ENCODE measurements around the gene S100A8.
"Not testable (repeated sequence)": the region's sequence is repeated elsewhere in the genome, so short reads cannot be mapped to it uniquely, and the experiment has no call there.

S100A8 gene

DNA sequence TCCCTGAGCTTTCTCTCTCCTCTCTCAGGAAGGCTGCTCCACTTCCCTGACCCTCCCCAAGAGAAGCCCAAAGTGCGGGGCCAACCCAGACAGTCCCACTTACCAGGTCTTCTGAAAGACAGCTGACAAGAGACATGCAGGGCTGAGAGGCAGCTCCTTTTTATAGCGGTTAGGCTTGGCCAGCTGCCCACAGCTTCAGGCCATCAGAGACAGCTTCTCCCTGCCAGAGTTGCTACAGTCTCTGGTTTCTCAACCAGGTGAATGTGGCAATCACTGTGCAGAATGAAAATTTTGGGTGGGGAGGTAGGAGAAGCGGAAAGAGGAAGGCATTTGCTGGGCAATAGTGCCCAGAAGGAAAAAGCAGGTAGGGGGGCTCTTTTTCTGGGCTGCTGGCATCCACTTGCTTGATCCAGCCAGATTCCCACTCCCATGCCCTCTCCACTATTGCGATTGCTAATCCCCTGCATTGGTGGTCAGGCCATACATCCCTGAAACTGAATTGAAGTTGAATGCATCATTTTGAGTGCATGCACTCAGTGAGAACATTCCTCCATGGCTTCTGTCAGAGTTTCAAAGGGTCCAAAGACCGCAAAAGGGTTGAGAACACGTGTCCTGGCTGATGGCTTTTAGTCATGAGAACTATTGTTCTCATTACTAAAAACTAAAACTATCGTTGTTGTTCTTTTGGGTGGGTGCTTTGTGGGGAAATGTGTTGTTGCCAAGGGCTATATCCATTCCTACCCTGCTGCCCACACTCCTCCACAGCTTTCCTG is at the start of gene S100A8:
S100A8 (minus strand) TSS at position 136 of the 773 bp plus-strand sequence. CDS start 538 bp downstream, outside the sequence.
- peak; percentile 3 to 53 for DNase-seq

DNA sequence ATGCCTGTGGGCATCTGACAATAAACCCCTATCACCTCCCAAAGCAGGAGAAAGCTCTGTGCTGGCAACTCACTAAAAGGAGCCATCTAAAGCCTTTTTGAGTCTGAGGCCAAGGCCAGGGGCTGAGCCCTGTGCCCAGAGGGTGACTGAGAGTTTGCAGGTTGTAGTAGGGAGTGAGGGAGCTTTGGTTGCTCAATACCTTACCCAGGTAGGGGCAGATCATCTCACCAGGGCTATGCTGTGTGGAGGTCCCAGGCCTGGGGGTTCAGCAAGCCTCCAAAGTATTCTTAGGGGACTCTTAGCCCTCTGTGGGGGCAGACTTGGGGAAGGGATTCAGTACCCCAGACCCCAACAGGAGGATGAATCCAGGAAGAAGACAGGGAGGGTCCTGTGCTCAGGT is 48.4 kb upstream of the S100A8 start:
- no peak for DNase-seq

- DNase-seq: no peak
Observed at GRCh38 chr1:153438599-153438998, 47.7 kb upstream of the S100A8 start.

DNA sequence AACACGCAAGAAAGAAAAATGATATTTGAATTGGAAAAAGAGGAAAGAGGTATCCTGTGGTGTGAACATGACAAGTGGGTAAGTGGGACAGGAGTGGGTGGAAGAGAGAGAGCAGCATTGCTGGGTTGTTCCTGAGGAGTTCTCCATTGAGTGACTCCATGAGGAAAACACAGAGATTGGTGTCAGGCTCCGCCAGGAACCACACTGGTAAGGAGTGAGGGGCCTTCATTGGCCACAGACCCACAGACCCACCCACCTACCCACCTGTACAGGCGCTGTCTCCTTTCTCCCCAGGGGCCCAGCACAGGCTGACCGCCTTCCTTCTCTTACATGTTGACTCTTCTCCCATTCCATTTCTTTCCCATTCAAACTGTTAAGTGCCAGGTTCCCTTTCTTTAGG is 46.4 kb upstream of the S100A8 start:
- DNase-seq: no peak

- no peak for DNase-seq
Observed at GRCh38 chr1:153434746-153435455, 44.0 kb upstream of the S100A8 start.

GRCh38 chr1:153432874-153433681 is 42.2 kb upstream of the S100A8 start:
- DNase-seq: no peak

- DNase-seq: no peak
Observed at GRCh38 chr1:153431928-153432327, 41.1 kb upstream of the S100A8 start.

DNA sequence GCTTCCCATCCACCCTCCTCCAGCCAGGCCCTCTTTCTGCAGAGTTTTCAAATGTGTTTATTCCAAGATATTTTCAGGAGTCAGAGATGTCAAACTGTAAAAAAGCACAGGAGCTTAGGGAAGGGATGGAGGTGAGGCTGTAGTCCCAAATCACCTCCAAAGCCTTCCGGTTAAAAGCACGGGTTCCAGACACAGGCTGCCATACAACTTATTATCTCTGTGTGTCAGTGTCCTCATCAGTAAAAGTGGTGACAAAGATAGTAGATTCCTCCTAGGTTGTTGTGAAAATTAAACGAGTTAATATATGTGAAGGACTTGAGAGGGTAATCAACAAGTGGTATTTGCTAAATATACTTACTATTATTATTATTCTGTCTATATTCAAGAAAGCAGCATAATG is 40.6 kb upstream of the S100A8 start:
- DNase-seq: no peak

- no peak for DNase-seq
Observed at GRCh38 chr1:153431002-153431401, 40.1 kb upstream of the S100A8 start.

DNA sequence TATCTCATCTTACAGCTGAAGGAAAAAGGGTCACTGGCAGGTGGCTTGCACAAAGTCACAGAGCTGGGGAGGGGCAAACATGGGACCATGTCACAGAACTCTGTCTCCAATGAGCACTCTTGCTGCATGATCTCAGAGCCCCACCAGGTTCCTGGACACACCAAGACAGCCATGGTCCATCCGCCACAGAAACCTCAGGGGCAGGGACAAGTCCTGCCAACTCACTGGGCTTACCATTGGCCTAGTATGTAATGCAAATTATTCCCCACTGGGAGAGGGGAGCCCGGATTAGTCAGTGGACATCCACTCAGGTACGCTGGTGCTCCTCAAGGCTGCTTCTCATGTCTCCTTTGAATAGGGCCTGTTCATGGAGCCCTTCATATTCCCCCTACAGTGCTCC is 39.7 kb upstream of the S100A8 start:
- no peak for DNase-seq

- DNase-seq: no peak
Observed at GRCh38 chr1:153430166-153430553, 39.3 kb upstream of the S100A8 start.

DNA sequence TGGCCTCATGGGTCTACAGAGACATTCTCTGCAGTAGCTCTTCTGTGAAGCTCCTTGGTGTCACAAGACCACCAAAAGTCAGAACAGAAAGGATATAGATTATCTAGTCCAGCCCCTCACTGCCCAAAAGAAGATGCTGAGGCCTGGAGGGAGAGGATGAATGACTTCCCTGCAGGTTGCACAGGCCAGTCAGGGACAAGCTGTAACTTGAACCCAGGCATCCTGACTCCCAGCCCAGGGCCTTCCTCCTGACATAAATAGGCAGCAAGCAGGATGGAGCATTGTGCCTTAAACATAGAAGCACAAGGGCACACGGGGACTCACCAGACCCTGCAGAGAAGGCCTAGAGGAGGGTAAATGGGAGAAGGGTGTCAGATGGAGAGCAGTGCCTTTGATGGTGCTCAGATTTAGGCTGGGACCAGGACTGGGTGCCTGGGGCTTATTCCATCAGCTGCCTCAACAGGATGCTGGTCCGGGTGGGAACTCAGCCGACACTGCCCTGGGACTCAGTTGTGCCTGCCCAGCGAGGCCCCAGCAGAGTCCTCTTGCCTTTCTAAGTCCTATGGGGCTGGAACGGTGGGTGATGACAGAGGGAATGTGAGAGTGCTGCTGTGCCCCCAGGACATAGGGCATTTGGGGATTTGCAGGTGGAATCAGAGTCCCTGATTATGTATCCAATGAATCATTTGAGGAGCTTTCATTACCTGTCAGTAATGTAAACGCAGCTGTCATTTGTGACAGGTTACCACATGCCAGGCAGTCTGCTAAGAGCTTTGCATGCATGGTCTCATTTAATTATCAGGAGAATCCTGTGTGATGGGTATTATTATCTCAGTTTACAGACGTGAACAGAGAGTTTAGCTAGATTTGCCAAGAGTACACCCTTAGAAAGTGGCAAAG is 38.6 kb upstream of the S100A8 start:
- DNase-seq: no peak

DNA sequence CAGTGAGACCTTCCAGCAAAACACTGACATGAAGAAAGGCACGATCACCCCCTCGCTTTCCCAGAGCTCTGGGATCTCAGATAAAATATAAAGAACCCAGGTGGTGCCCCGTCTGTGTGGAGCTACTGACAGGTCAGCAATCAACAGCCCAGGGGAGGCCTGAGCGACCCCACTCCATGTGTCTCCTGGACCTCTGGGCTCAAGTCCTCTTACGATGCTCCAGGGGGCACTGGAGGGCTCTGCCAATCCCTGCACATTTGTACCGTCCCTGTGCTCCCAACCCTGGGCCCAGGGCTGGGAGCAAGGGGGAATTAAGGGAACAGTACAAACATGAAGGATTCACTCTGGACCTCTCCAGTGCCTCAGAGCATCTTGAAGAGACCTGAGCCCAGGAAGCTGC is 37.9 kb upstream of the S100A8 start:
- no peak for DNase-seq

- no peak for DNase-seq
Observed at GRCh38 chr1:153428073-153428638, 37.3 kb upstream of the S100A8 start.

DNA sequence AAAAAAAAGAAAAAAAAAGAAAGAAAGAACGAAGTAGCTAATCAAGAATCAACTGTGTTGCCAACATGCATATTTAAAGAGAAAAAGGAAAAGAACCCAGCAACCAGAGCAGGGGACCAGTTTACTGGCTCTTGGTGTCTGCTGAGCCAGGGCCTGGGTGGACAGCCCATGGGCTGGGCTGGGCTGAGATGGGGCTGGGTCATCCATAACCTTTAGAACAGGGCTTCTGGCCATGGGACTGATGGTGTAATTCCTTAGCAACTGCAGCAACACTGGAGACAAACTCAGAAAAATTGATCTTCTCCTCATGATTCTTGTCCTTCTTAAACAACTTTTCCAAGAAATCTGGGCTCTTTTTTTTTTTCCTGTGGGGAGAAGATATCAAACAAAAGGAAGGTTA is 35.9 kb upstream of the S100A8 start:
- DNase-seq: no peak

DNA sequence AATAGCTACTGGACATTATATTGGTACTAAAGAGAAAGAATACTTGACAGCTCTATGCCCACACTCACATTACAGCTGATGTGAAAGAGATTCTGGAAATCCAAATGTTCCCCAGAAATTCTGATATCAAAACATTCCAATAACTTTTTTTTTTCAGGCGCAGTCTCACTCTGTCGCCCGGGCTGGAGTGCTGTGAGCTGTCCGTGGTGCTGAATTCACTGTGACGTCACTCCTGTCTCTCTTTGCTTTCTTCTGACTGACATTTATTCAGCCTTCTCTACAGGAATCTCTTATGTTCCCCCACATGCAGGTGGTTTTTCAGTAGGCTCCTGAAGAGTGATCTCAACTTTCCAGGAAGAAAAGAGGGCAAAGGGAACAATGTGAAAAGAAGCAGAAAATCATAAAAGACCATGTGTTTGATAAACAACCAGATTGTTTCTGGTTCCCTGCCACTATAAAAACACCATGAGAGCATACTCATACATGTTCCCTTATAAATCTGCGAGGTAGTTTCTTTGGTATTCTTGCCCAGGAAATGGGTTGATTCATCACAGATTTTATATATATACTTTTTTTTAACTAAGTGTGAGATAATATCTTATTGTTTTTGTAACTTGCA is 31.7 kb upstream of the S100A8 start:
- peak; percentile 45 to 61 for DNase-seq

GRCh38 chr1:153420306-153420705 is 29.4 kb upstream of the S100A8 start:
- no peak for DNase-seq

GRCh38 chr1:153419436-153419793 is 28.5 kb upstream of the S100A8 start:
- DNase-seq: not testable (repeated sequence)

- not testable (repeated sequence) for DNase-seq
Observed at GRCh38 chr1:153418758-153419435, 28.0 kb upstream of the S100A8 start.

DNA sequence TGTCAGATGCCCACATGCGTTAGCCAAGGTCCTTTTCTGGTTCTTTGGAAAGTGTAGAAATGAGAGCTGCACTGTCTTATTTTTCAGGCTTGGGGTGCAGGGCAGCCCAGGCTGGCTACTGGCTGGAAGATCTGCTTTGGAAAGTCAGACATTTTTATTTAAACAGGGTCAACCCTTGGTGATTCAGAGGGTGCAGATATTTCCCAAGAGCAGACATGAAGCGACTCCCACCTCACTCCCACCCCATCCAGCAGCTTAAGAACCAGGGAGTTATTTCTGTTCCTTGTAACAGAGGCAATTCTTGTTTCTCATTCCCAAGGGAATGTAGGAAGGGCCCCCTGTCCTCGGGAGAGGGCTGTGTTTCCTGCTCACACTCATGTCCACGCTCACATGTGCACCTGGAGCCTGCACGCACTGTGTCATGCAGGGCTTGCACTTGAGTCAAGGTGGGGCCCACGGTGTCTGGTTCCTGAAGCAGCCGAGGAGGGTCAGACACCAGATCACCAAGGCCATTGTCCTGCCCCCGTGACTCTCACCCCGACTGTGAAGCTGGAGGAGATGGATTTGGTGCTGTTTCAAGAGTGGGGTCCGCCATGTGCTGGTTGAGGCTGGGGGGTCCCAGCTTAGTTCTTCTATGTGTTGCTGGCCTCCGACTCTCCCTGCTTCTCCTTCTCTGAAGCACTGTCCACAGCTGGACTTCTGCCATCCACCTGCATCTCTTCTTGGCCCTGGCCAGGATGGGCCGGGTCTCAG is 26.4 kb upstream of the S100A8 start:
- DNase-seq: no peak

Measured in CD4-positive, alpha-beta T cell treated with Interleukin-4 for 1 hour (primary cell).